Suprapubic skin (tissue), 4 donors: Measurements from ENCODE around the gene GRIK4. TPM values are rescaled to one million over a fixed set of nuclear protein-coding genes. Genes with fewer than 3 reads are reported as not detected.

Experiments
- DNase-seq, 2 donors: peaks; one replicate each; pipeline ENCODE4 v3.0.0-alpha.2; 2019; ENCODE audit warnings: low spot score in 2 of 2
- H3K27ac ChIP-seq: fragments of 200-600 bp; sonication (generic); one replicate; pipeline ENCODE4 v1.5.1; 2019
- H3K27me3 ChIP-seq: fragments of 200-600 bp; sonication (generic); one replicate; pipeline ENCODE4 v1.5.1; 2019
- H3K36me3 ChIP-seq: fragments of 200-600 bp; sonication (generic); one replicate; pipeline ENCODE4 v1.5.1; 2019
- H3K4me1 ChIP-seq: fragments of 200-600 bp; sonication (generic); one replicate; pipeline ENCODE4 v1.5.1; 2019
- H3K4me3 ChIP-seq: fragments of 200-600 bp; sonication (generic); one replicate; pipeline ENCODE4 v1.5.1; 2019; ENCODE audit warnings: mild to moderate bottlenecking
- H3K9me3 ChIP-seq: fragments of 200-600 bp; sonication (generic); one replicate; pipeline ENCODE4 v1.5.1; 2019
- CTCF ChIP-seq, 2 donors: fragments of 200-600 bp in 1 of 2; fragments of 450-650 bp in 1 of 2; sonication (generic) in 1 of 2; IDR thresholded peaks; one replicate each; pipeline ENCODE4 v1.5.1; 2016 to 2019; ENCODE audit warnings: antibody characterized with exemption in 2 of 2, mild to moderate bottlenecking in 1 of 2, moderate library complexity in 1 of 2
- POLR2A ChIP-seq, 2 donors: fragments of 450-650 bp; IDR thresholded peaks; one replicate each; pipeline ENCODE4 v1.6.1; 2017; ENCODE audit warnings: antibody characterized with exemption in 2 of 2, mild to moderate bottlenecking in 2 of 2, moderate library complexity in 2 of 2
- POLR2AphosphoS5 ChIP-seq, 3 donors: sonication (generic); formaldehyde crosslinking; IDR thresholded peaks; one replicate each; pipeline ENCODE4 v1.6.1; 2017; ENCODE audit warnings: antibody characterized with exemption in 3 of 3
- WGBS: methylation state at CpG from one replicate; pipeline ENCODE4 v1.1.5; 2018; 5-methylcytosine and 5-hydroxymethylcytosine counted together
- total RNA-seq, 4 donors: library from RNA; depleted of rRNA; stranded (reverse); fragments of >200 nt; gene quantifications; one replicate each; pipeline ENCODE4 v1.1.0, GENCODE V29; 2016

Gene GRIK4
- total RNA-seq, 4 donors from 2014 or later: 0.24 TPM; not detected in 3

GRCh38 chr11:121037016-121037415 lies 525.5 kb downstream of the GRIK4 start:
- H3K27ac ChIP-seq: no peak overlapping the region
- no peaks in the 10 kb centered on the region for H3K9me3 ChIP-seq
- H3K4me1 ChIP-seq: no peaks in the 10 kb centered on the region
- no peak for DNase-seq
- TF ChIP-seq CTCF (IDR thresholded peaks at IDR 0.05): no peak
- no peak for TF ChIP-seq POLR2AphosphoS5 (IDR thresholded peaks at IDR 0.05)
- no peak for TF ChIP-seq POLR2A (IDR thresholded peaks at IDR 0.05)
- no peaks in the 10 kb centered on the region for H3K27me3 ChIP-seq
- no peaks in the 10 kb centered on the region for H3K36me3 ChIP-seq
- WGBS: 83% methylated on average over 1 of the region's 1 CpG
- no peak overlapping the region for H3K4me3 ChIP-seq

Other genes starting within 250 kb of the GRIK4 start
- gene TLCD5, start 186.4 kb upstream of the GRIK4 start, total RNA-seq: 1 to 10 TPM in 2 of 4 donors, under 1 TPM in 2; 0.83 to 2.3 (median 1.5) TPM
- 100 to 1,000 TPM; 107 to 222 (median 138) TPM for gene ARHGEF12, start 175.3 kb upstream of the GRIK4 start, total RNA-seq